Ishikawa (cell line): Measurements from ENCODE around the gene EID1.

Experiments
- EP300 ChIP-seq: IDR thresholded peaks from 2 replicates; pipeline ENCODE4 v1.6.1; 2012; ENCODE audit warnings: borderline replicate concordance
- FOXM1 ChIP-seq: IDR thresholded peaks from 2 replicates; pipeline ENCODE4 v1.6.1; 2012; ENCODE audit warnings: low read depth, borderline replicate concordance
- TCF12 ChIP-seq: IDR thresholded peaks from 2 replicates; pipeline ENCODE4 v1.6.1; 2012; ENCODE audit warnings: low read depth
- TF ChIP-seq, protein P1 (sequence below): IDR thresholded peaks from 2 replicates; pipeline ENCODE4 v1.6.1; 2012; ENCODE audit warnings: low read depth, mild to moderate bottlenecking

GRCh38 chr15:48916721-48917120 is 38.8 kb downstream of the EID1 start:
- TF ChIP-seq EP300: no peak
- TF ChIP-seq TCF12: no peak
- TF ChIP-seq, protein P1, sequence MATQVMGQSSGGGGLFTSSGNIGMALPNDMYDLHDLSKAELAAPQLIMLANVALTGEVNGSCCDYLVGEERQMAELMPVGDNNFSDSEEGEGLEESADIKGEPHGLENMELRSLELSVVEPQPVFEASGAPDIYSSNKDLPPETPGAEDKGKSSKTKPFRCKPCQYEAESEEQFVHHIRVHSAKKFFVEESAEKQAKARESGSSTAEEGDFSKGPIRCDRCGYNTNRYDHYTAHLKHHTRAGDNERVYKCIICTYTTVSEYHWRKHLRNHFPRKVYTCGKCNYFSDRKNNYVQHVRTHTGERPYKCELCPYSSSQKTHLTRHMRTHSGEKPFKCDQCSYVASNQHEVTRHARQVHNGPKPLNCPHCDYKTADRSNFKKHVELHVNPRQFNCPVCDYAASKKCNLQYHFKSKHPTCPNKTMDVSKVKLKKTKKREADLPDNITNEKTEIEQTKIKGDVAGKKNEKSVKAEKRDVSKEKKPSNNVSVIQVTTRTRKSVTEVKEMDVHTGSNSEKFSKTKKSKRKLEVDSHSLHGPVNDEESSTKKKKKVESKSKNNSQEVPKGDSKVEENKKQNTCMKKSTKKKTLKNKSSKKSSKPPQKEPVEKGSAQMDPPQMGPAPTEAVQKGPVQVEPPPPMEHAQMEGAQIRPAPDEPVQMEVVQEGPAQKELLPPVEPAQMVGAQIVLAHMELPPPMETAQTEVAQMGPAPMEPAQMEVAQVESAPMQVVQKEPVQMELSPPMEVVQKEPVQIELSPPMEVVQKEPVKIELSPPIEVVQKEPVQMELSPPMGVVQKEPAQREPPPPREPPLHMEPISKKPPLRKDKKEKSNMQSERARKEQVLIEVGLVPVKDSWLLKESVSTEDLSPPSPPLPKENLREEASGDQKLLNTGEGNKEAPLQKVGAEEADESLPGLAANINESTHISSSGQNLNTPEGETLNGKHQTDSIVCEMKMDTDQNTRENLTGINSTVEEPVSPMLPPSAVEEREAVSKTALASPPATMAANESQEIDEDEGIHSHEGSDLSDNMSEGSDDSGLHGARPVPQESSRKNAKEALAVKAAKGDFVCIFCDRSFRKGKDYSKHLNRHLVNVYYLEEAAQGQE: no peak
- TF ChIP-seq FOXM1: no peak
